Sigmoid colon (tissue), 7 donors: Measurements from ENCODE around the gene DNAAF2. TPM values are rescaled to one million over a fixed set of nuclear protein-coding genes. Genes with fewer than 3 reads are reported as not detected.
"Not testable (repeated sequence)": the region's sequence is repeated elsewhere in the genome, so short reads cannot be mapped to it uniquely, and the experiment has no call there.

Experiments used
- DNase-seq: peaks from one replicate; pipeline ENCODE4 v3.0.0-alpha.2; 2019
- H3K27ac ChIP-seq, 4 donors: fragments of 200-600 bp; sonication (generic); one replicate each; pipeline ENCODE4 v1.5.1; 2016 to 2019; ENCODE audit warnings: mild to moderate bottlenecking in 1 of 4
- H3K27me3 ChIP-seq, 3 donors: fragments of 200-600 bp; sonication (generic); one replicate each; pipeline ENCODE4 v1.5.1; 2019; ENCODE audit warnings: mild to moderate bottlenecking in 1 of 3
- H3K36me3 ChIP-seq, 4 donors: fragments of 200-600 bp; sonication (generic); one replicate each; pipeline ENCODE4 v1.5.1; 2016 to 2019
- H3K4me1 ChIP-seq, 4 donors: fragments of 200-600 bp; sonication (generic); one replicate each; pipeline ENCODE4 v1.5.1; 2017 to 2019
- H3K4me3 ChIP-seq, 4 donors: fragments of 200-600 bp; sonication (generic); one replicate each; pipeline ENCODE4 v1.5.1; 2017 to 2019; ENCODE audit warnings: mild to moderate bottlenecking in 2 of 4, moderate library complexity in 1 of 4
- H3K9me3 ChIP-seq, 4 donors: fragments of 200-600 bp in 3 of 4; sonication (generic) in 3 of 4; one replicate each; pipeline versions ENCODE4 v1.5.1 to v1.6.1; 2013 to 2019
- CTCF ChIP-seq, 4 experiments: fragments of 450-650 bp in 3 of 4; fragments of 200-600 bp in 1 of 4; IDR thresholded peaks; one replicate each; pipeline ENCODE4 v1.5.1; 2016 to 2019; ENCODE audit warnings: antibody characterized with exemption in 4 of 4, mild to moderate bottlenecking in 3 of 4, moderate library complexity in 2 of 4
- EP300 ChIP-seq, 4 donors: sonication (generic); formaldehyde crosslinking; IDR thresholded peaks; one replicate each; pipeline ENCODE4 v1.6.1; 2017; ENCODE audit warnings: antibody characterized with exemption in 4 of 4
- POLR2A ChIP-seq, 2 donors: fragments of 450-650 bp; IDR thresholded peaks; one replicate each; pipeline ENCODE4 v1.6.1; 2016; ENCODE audit warnings: antibody characterized with exemption in 2 of 2, mild to moderate bottlenecking in 2 of 2, moderate library complexity in 2 of 2
- POLR2AphosphoS5 ChIP-seq, 4 donors: sonication (generic); formaldehyde crosslinking; IDR thresholded peaks; one replicate each; pipeline ENCODE4 v1.6.1; 2017; ENCODE audit warnings: antibody characterized with exemption in 4 of 4
- WGBS, 2 donors: extraction: QIAGEN DNeasy Blood & Tissue Kit; methylation state at CpG; one replicate each; pipeline ENCODE4 v1.1.7; 2013; 5-methylcytosine and 5-hydroxymethylcytosine counted together
- intact Hi-C: fragments of 100-400 bp; cut with DNase I; formaldehyde crosslinking; loops from one replicate; pipeline ENCODE4 v1.15.1; 2023
- polyA plus RNA-seq, 3 donors: library from polyadenylated mRNA; stranded (reverse); fragments of 200-250 nt; gene quantifications; one replicate each; pipeline ENCODE4 v1.2.3, GENCODE V29; 2013
- total RNA-seq, 4 donors: library from RNA; depleted of rRNA; stranded (reverse); fragments of >200 nt; gene quantifications; one replicate each; pipeline ENCODE4 v1.1.0, GENCODE V29; 2016
- donor health status: healthy with polysubstance abuse.
- donor health status: Bipolar disorder and iron deficiency.
- donor health status: healthy.

DNAAF2 gene
- total and polyA plus RNA-seq, 7 donors, result 3.3 to 12.7 (median 9.6) TPM

GRCh38 chr14:49621114-49621881, 13.7 kb downstream of the DNAAF2 start:
- intact Hi-C loops, result loop anchor here (2.0 to 5.0 kb wide), 2 partner anchors 14 to 34 kb away; partner anchors contain the start of genes DNAAF2 and RPS29
- Histone ChIP-seq H3K9me3 (no peaks in the 10 kb centered on the region), H3K27me3 (no peaks in the 10 kb centered on the region), H3K4me1 (peaks cover 0 to 44% (median 35%) of the 10 kb centered on the region in 4 donors), H3K4me3 (peak overlapping the region; percentile 73 to 95 (median 82)), H3K36me3 (peaks cover 0 to 22% (median 3%) of the 10 kb centered on the region in 4 donors), H3K27ac (peak overlapping the region; percentile 90 to 97 (median 92))
- 1 to 3% methylated on average over 65 of the region's 65 CpGs for WGBS, 2 donors
- DNase-seq, result peak; percentile 86
- no peak for TF ChIP-seq POLR2A (IDR thresholded peaks at IDR 0.05)
- no peak for TF ChIP-seq CTCF (IDR thresholded peaks at IDR 0.05)
- no peak for TF ChIP-seq POLR2AphosphoS5 (IDR thresholded peaks at IDR 0.05)
- TF ChIP-seq EP300 (IDR thresholded peaks at IDR 0.05), result no peak

DNA sequence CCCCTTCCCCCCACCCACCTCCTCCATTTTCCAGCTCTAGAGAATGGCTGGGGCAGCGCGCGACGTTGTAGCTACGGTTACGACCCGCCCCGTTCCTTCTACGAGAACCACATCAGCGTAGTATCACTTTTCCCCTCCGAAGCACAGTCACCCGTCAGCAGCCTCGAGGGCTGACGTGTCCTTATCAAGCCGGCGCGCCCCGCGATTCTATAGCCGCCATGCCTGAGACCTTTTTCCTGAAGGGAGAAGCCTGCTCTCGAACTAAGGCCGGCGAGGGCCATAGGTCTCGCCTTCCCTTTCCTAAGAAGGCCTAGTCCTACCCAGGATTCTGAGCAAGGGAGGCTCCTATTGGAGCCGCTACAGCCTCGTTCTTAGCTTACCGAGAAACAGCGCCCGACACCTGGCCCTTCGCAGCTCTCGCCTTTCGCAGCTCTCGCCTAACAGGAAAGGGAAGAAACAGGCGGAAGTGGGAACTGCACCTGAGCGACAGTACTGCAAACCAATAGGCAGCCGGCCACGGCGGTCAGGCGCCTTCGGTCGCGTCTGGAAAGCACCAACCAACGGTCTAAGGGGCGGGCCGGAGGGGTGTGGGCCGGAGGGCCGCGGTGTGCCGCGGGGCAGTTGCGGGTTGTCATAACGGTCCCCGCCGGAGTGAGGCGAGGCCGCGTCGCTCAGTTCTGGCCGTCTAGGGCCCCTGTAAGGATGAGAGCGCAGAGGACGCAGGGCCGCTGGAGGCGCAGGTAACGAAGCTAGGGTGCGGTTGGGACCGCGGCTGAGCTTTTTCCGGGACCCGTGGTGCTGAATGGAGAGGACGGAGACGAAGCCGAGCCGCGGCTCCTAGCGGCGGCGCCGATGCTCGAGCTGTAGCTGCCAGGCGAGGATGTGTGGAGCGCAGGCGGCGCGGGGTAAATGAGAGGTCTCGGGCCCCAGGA, 14.6 kb downstream of the DNAAF2 start, which contains the start of the genes MGAT2 and RPL36AL:
Gene MGAT2 (plus strand): TSS at position 618 of the 932 bp plus-strand sequence. CDS start 470 bp downstream, outside the sequence.
Gene RPL36AL (minus strand): TSS at position 445 of the 932 bp plus-strand sequence. CDS start 1,522 bp downstream, outside the sequence.
- Histone ChIP-seq H3K27ac (peak within 1 kb of the TSS; percentile 90 to 97 (median 92)), H3K4me1 (peaks cover 0 to 44% (median 35%) of the 10 kb centered on the region in 4 donors), H3K4me3 (peak within 1 kb of the TSS; percentile 73 to 95 (median 82)), H3K27me3 (no peaks in the 10 kb centered on the region), H3K9me3 (no peaks in the 10 kb centered on the region), H3K36me3 (peaks cover 0 to 14% (median 3%) of the 10 kb centered on the region in 4 donors)
- WGBS, 2 donors, result 0% methylated on average over 85 of the region's 85 CpGs
- intact Hi-C loops, result loop anchor here (1.0 to 5.0 kb wide), 3 partner anchors 14 to 33 kb away; partner anchors contain the start of genes DNAAF2, LRR1 and RPS29
- TF ChIP-seq POLR2A (IDR thresholded peaks at IDR 0.05) (peak; percentile 95 to 98), EP300 (IDR thresholded peaks at IDR 0.05) (peak in 1 of 4 donors; percentile 27), CTCF (IDR thresholded peaks at IDR 0.05) (peak in 3 of 4 experiments; percentile 11 to 25 (median 14)), POLR2AphosphoS5 (IDR thresholded peaks at IDR 0.05) (peak; percentile 96 to 99 (median 99))
- peak; percentile 99 for DNase-seq

- 1 to 2% methylated on average over 11 of the region's 11 CpGs for WGBS, 2 donors
- Histone ChIP-seq H3K36me3 (peaks cover 0 to 14% (median 3%) of the 10 kb centered on the region in 4 donors), H3K27me3 (no peaks in the 10 kb centered on the region), H3K27ac (peak overlapping the region; percentile 90 to 97 (median 92)), H3K4me1 (peaks cover 0 to 44% (median 35%) of the 10 kb centered on the region in 4 donors), H3K9me3 (no peaks in the 10 kb centered on the region), H3K4me3 (peak overlapping the region; percentile 73 to 95 (median 82))
- TF ChIP-seq EP300 (IDR thresholded peaks at IDR 0.05) (no peak), CTCF (IDR thresholded peaks at IDR 0.05) (no peak), POLR2A (IDR thresholded peaks at IDR 0.05) (no peak), POLR2AphosphoS5 (IDR thresholded peaks at IDR 0.05) (no peak)
- DNase-seq, result no peak
- intact Hi-C loops, result loop anchor here (1.0 to 5.0 kb wide), 3 partner anchors 15 to 32 kb away; partner anchors contain the start of genes DNAAF2, LRR1 and RPS29
Observed at GRCh38 chr14:49619730-49620129, 15.3 kb downstream of the DNAAF2 start.

GRCh38 chr14:49619273-49619672, 15.8 kb downstream of the DNAAF2 start:
- peak overlapping the region; percentile 90 to 97 (median 92) for H3K27ac ChIP-seq
- DNase-seq, H3K9me3 ChIP-seq, intact Hi-C loops, H3K27me3 ChIP-seq: not testable (repeated sequence)
- peak overlapping the region; percentile 73 to 95 (median 82) for H3K4me3 ChIP-seq
- 43 to 68% methylated on average over 19 of the region's 19 CpGs for WGBS, 2 donors
- peaks cover 0 to 44% (median 35%) of the 10 kb centered on the region in 4 donors for H3K4me1 ChIP-seq
- peaks cover 0 to 14% (median 3%) of the 10 kb centered on the region in 4 donors for H3K36me3 ChIP-seq
